ENCODE data around the gene ADRA2C. TPM values are rescaled to one million over a fixed set of nuclear protein-coding genes. Genes with fewer than 3 reads are reported as not detected.

ADRA2C gene
- total RNA-seq, 1 experiment from 2014 or later, result 8.6 TPM

DNA sequence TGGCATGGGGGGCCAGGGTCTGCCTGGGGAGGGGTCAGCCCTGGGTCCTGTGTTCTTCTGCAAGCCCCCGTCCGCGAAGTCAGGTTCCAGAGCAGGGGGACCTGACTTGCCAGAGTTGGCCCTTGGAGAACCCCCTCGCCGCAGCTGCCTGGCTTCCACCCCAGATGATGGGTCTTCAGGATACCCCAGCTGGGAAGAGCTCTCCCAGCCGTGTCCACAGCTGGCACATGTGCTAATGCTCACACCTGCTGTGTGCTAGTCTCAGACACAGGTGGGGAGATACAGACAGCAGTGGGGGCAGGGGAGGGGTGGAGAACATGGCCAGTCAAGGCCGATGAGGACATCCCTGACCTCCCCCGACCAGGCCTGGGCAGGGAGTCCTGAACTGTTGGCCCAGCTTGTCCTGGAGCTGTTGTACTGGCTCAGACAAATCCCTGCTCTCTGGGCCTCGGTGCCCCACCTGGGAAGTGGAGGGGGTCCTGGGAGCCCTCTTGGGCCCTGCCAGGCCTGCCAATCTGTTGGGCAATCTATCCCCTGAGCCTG lies 3.5 kb downstream of the ADRA2C start:
- TF ChIP-seq, protein P1, sequence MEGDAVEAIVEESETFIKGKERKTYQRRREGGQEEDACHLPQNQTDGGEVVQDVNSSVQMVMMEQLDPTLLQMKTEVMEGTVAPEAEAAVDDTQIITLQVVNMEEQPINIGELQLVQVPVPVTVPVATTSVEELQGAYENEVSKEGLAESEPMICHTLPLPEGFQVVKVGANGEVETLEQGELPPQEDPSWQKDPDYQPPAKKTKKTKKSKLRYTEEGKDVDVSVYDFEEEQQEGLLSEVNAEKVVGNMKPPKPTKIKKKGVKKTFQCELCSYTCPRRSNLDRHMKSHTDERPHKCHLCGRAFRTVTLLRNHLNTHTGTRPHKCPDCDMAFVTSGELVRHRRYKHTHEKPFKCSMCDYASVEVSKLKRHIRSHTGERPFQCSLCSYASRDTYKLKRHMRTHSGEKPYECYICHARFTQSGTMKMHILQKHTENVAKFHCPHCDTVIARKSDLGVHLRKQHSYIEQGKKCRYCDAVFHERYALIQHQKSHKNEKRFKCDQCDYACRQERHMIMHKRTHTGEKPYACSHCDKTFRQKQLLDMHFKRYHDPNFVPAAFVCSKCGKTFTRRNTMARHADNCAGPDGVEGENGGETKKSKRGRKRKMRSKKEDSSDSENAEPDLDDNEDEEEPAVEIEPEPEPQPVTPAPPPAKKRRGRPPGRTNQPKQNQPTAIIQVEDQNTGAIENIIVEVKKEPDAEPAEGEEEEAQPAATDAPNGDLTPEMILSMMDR (conservative IDR thresholded peaks at IDR 0.05), result no peak
- no peak overlapping the region for H2AK5ac ChIP-seq (ENCODE audit: insufficient read length, low read length)
- H2BK120ac ChIP-seq (ENCODE audit: low read depth, low read length, poor library complexity, severe bottlenecking), result no peak overlapping the region
- H3K23me2 ChIP-seq (ENCODE audit: insufficient read length, low read depth, low read length, poor library complexity, severe bottlenecking), result peaks cover 3% of the 10 kb centered on the region
- H3K4me1 ChIP-seq (ENCODE audit: insufficient read depth, low read length), result no peaks in the 10 kb centered on the region; the same call in 1 of the 2 replicates
- Mint-ChIP-seq H3K27me3 (ENCODE audit: low read depth) (peaks cover 28% of the 10 kb centered on the region), H3K36me3 (ENCODE audit: insufficient read depth in 1 of 3, low read depth in 3 of 3) (peaks cover 0 to 2% (median 0%) of the 10 kb centered on the region in 3 experiments; a peak in 2 of 7 replicates), H3K27ac (no peak overlapping the region; a peak in 1 of 7 replicates), H3K4me3 (no peak overlapping the region), H3K9me3 (peaks cover 0 to 1% of the 10 kb centered on the region in 2 experiments; a peak in 1 of 5 replicates), H3K4me1 (peaks cover 9 to 30% of the 10 kb centered on the region in 2 experiments)
- no peak overlapping the region for H3K9ac ChIP-seq (ENCODE audit: extremely low read depth, insufficient read length, low read length)
- H3K9me3 ChIP-seq (ENCODE audit: control insufficient read depth, low read depth, low read length), result no peaks in the 10 kb centered on the region
- no peak overlapping the region for H3K4me2 ChIP-seq (ENCODE audit: insufficient read depth, insufficient read length, low read length)
- H4K5ac ChIP-seq (ENCODE audit: insufficient read length, low read depth, low read length), result no peak overlapping the region
- H3K56ac ChIP-seq (ENCODE audit: insufficient read length, low read depth, low read length), result no peak overlapping the region
- no peak overlapping the region for H3K18ac ChIP-seq (ENCODE audit: insufficient read length, low read depth, low read length)
- no peaks in the 10 kb centered on the region for H4K20me1 ChIP-seq (ENCODE audit: control insufficient read depth, insufficient read depth, insufficient read length)
- no peak overlapping the region for H3K23ac ChIP-seq (ENCODE audit: insufficient read length, low read depth, low read length)
- no peaks in the 10 kb centered on the region for H3K79me1 ChIP-seq (ENCODE audit: insufficient read depth, low read depth, low read length, poor library complexity, severe bottlenecking)
- H3T11ph ChIP-seq (ENCODE audit: low read length), result no peak overlapping the region
- no peak overlapping the region for H4K91ac ChIP-seq (ENCODE audit: insufficient read length, low read depth, low read length)
- no peak overlapping the region for H2BK15ac ChIP-seq (ENCODE audit: low read depth, low read length)
- DNase-seq, result no peak
- H3K14ac ChIP-seq (ENCODE audit: insufficient read depth, low read length), result no peak overlapping the region; the same call in 1 of the 2 replicates
- WGBS (ENCODE audit: extremely low coverage, insufficient read length, low lambda C conversion rate), result no CpG with 5 or more reads among the region's 9 CpGs
- H2AFZ ChIP-seq (ENCODE audit: low read length), result no peak overlapping the region
- no peak overlapping the region for H4K8ac ChIP-seq (replicated peaks; ENCODE audit: insufficient read length, low read depth, low read length)
- no peak overlapping the region for H3K27ac ChIP-seq (ENCODE audit: insufficient read length, low read depth, low read length)
- no peak overlapping the region for H2BK12ac ChIP-seq (ENCODE audit: insufficient read length, low read depth, low read length)
- H3K79me2 ChIP-seq (ENCODE audit: insufficient read depth, low read length), result no peaks in the 10 kb centered on the region
- no peak overlapping the region for H2BK20ac ChIP-seq (ENCODE audit: low read depth, low read length, poor library complexity, severe bottlenecking)
- H2BK5ac ChIP-seq (ENCODE audit: insufficient read length, low read length), result no peak overlapping the region
- no peak overlapping the region for H3K4ac ChIP-seq (ENCODE audit: low read depth, low read length)
- H3K27me3 ChIP-seq (ENCODE audit: insufficient read depth, low read length), result peaks cover 3% of the 10 kb centered on the region; the same call in 1 of the 2 replicates

Data from H9 (cell line).